Heart left ventricle (tissue), 16 donors: ENCODE measurements around the gene FOXJ1. TPM values are rescaled to one million over a fixed set of nuclear protein-coding genes. Genes with fewer than 3 reads are reported as not detected.
A peak's percentile ranks its signal among the peaks of the same experiment; 100 is the strongest.

Source experiments
- ATAC-seq, 4 donors: fragments of 200-7000 bp; cut with Tn5 transposase; one replicate each; pipeline ENCODE4 v1.9.1; 2020 to 2022; ENCODE audit warnings: moderate library complexity in 4 of 4, mild to moderate bottlenecking in 3 of 4, moderate number of reproducible peaks in 1 of 4
- DNase-seq, 5 donors: peaks; one replicate each; pipeline ENCODE4 v3.0.0-alpha.2; 2020
- H3K27ac ChIP-seq, 12 donors: fragments of 200-600 bp; sonication (generic) in 4 of 12; one replicate each; pipeline versions ENCODE4 v1.5.0 to v1.8.0; 2016 to 2022; ENCODE audit warnings: mild to moderate bottlenecking in 2 of 12
- H3K27me3 ChIP-seq, 9 donors: fragments of 200-600 bp; sonication (generic) in 2 of 9; one replicate each; pipeline versions ENCODE4 v1.5.1 to v1.8.0; 2016 to 2022; ENCODE audit warnings: mild to moderate bottlenecking in 3 of 9
- H3K36me3 ChIP-seq, 9 donors: fragments of 200-600 bp; sonication (generic) in 2 of 9; one replicate each; pipeline versions ENCODE4 v1.5.0 to v1.8.0; 2018 to 2022; ENCODE audit warnings: mild to moderate bottlenecking in 2 of 9
- H3K4me1 ChIP-seq, 12 donors: fragments of 200-600 bp; sonication (generic) in 4 of 12; one replicate each; pipeline versions ENCODE4 v1.5.0 to v1.8.0; 2016 to 2022; ENCODE audit warnings: mild to moderate bottlenecking in 3 of 12
- H3K4me3 ChIP-seq, 12 donors: fragments of 200-600 bp; sonication (generic) in 4 of 12; one replicate each; pipeline versions ENCODE4 v1.5.0 to v1.8.0; 2017 to 2022; ENCODE audit warnings: mild to moderate bottlenecking in 9 of 12, moderate library complexity in 4 of 12
- H3K9me3 ChIP-seq, 12 donors: fragments of 200-600 bp; sonication (generic) in 4 of 12; one replicate each; pipeline versions ENCODE4 v1.5.0 to v1.8.0; 2016 to 2022; ENCODE audit warnings: mild to moderate bottlenecking in 1 of 12
- POLR2A ChIP-seq, 2 donors: fragments of 450-650 bp; IDR thresholded peaks; one replicate each; pipeline ENCODE4 v1.6.1; 2017; ENCODE audit warnings: antibody characterized with exemption in 2 of 2, mild to moderate bottlenecking in 2 of 2, moderate library complexity in 2 of 2
- WGBS, 4 donors: extraction: QIAGEN DNeasy Blood & Tissue Kit in 2 of 4; methylation state at CpG; one replicate each; pipeline versions ENCODE4 v1.1.5 to v1.1.7; 2013 to 2018; 5-methylcytosine and 5-hydroxymethylcytosine counted together
- intact Hi-C, 10 donors: fragments of 100-400 bp; cut with DNase I; formaldehyde crosslinking; loops; one replicate each; pipeline versions ENCODE4 v1.11.1 to v1.14.2; 2022
- polyA plus RNA-seq, 2 donors: library from polyadenylated mRNA; stranded (reverse); fragments of 200-250 nt; gene quantifications; one replicate each; pipeline ENCODE4 v1.2.3, GENCODE V29; 2013
- total RNA-seq, 9 donors: library from RNA; depleted of rRNA in 2 of 9; stranded (reverse); fragments of >200 nt in 2 of 9; fragmentation: NEBNext Ultra II Directional in 3 of 9; extraction: Animal tissue kit (Norgen Biotek cat#: 25700) in 3 of 9; gene quantifications; one replicate each; pipeline versions ENCODE4 v1.1.0 to v1.2.4, GENCODE V29; 2016 to 2023
- TF ChIP-seq, protein P1 (sequence below), 12 donors: fragments of 200-600 bp; sonication (generic) in 4 of 12; IDR thresholded peaks; one replicate each; pipeline versions ENCODE4 v1.5.0 to v1.8.0; 2018 to 2022; ENCODE audit warnings: antibody characterized with exemption in 12 of 12, mild to moderate bottlenecking in 5 of 12
- donor health status: ischemic (EF 13 %, LVEDD 7.1; RV severe dilation, severe dysfunction).
- donor health status: healthy with polysubstance abuse.
- donor health status: DM: no; HTN: yes; CAD: no.
- donor health status: DM: no; HTN: no; CAD: no.
- donor health status: ischemic (EF 25% LVEDD 6.9; RV normal size, moderate dysfunction).
- donor health status: ischemic (EF 25% LVEDD 5.7; RV mildly dilated, moderate dysfunction).
- donor health status: healthy.
- donor health status: DM: yes; HTN: yes; CAD: no.
- donor health status: ischemic (EF 35%, LVEDD 5.7; RV mildly dilated, moderate dysfunction).
- donor health status: nonischemic (EF 11% LVEDD 7.7; RV severe dilation, severe dysfunction).
- donor health status: DM: yes; HTN: yes; CAD: no.
- donor health status: PGD.
- donor health status: ischemic (EF 29% LVEDD 5.4; RV normal size, mild dysfunction).
- donor health status: nonischemic (EF 23%, LVEDD 6.1; RV moderate dilation, normal function).

FOXJ1 gene
- total and polyA plus RNA-seq, 11 donors: not detected

DNA sequence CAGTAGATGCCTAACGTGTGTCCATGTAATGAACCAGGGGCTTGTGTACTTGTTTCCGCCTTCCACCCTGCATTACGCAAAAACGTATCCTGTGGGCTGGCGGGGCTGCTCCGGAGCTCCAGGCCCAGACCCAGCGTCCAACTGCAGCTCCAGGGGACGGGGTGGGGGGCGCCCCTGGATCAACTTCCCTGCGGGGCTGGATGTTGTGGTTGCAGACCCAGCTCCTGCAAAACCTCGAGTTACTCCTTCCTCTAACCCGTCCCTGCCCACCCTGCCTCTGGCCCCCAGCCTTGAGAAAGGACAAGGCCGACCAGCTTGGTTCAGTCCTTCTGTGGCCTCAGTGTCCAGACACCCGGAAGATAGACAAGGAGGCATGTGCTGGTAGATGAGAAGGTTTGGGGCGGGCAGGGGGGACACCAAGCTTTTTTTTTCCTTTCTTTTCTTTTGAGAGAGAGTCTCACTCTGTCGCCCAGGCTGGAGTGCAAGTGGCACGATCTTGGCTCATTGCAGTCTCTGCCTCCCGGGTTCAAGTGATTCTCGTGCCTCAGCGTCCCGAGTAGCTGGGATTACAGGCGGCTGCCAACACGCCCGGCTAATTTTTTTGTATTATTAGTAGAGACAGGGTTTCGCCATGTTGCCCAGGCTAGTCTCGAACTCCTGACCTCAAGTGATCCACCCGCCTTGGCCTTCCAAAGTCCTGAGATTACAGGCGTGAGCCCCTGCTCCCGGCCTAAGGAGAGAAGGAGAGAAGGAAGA is 36.7 kb downstream of the FOXJ1 start:
- 83 to 93% (median 89%) methylated on average over 25 to 29 of the region's 29 CpGs for WGBS, 4 donors
- Histone ChIP-seq H3K36me3 (peaks cover 0 to 27% (median 26%) of the 10 kb centered on the region in 9 donors), H3K27ac (peak overlapping the region; percentile 49 to 91 (median 78)), H3K4me3 (peak overlapping the region; percentile 48 to 97 (median 78)), H3K4me1 (peaks cover 0 to 26% (median 15%) of the 10 kb centered on the region in 12 donors), H3K27me3 (no peaks in the 10 kb centered on the region), H3K9me3 (no peaks in the 10 kb centered on the region)
- ATAC-seq: peak in 1 of 4 donors; percentile 5
- no peak for TF ChIP-seq POLR2A (IDR thresholded peaks at IDR 0.05)
- TF ChIP-seq, protein P1, sequence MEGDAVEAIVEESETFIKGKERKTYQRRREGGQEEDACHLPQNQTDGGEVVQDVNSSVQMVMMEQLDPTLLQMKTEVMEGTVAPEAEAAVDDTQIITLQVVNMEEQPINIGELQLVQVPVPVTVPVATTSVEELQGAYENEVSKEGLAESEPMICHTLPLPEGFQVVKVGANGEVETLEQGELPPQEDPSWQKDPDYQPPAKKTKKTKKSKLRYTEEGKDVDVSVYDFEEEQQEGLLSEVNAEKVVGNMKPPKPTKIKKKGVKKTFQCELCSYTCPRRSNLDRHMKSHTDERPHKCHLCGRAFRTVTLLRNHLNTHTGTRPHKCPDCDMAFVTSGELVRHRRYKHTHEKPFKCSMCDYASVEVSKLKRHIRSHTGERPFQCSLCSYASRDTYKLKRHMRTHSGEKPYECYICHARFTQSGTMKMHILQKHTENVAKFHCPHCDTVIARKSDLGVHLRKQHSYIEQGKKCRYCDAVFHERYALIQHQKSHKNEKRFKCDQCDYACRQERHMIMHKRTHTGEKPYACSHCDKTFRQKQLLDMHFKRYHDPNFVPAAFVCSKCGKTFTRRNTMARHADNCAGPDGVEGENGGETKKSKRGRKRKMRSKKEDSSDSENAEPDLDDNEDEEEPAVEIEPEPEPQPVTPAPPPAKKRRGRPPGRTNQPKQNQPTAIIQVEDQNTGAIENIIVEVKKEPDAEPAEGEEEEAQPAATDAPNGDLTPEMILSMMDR (IDR thresholded peaks at IDR 0.05): no peak
- intact Hi-C loops: no loop called here
- DNase-seq: no peak

DNA sequence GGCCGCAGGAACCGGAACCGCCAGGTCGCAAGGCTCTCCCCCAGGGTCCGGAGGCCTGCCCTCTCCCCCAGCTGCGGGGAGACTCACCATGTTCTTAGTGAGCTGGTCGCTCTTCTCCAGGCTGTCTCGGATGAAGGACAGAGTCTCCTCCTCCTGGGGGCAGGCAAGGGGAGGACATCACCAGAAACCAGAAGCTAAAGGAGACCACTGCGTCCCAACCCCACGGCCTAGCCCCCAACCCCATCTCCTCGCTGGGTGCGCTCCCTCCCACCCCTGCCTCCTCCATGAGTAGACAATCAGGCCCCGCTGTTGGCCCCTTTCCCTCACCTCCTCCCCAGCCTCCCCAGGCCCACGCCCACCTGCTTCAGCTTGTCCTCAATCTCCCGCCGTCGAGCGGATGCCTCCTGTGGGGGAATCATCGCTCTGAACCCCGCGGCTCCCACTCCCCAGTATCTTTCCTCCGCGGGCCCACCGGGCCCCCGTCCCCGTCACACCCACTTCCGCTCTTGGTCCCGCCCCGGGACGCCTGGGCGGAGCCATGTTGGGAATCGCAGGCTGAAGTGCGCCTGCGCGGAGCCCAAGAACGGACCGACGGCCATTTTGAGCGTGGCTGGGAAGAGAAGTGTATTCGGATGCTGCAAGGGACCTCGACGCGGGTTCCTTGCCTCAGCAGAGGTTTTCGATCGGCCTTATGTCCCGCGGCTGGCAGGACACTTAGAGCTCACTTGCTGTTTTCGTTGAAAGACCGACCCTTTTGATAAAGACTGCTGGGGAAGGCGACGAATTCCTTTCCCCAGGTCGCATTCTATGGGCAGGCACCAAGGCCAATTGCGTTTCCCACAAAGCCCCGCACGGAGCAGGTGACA is 37.5 kb downstream of the FOXJ1 start, which contains the start of gene EXOC7:
Gene EXOC7 (minus strand): TSS at position 514 of the 866 bp plus-strand sequence. CDS start 95 bp downstream, at position 419.
- Histone ChIP-seq H3K36me3 (peaks cover 0 to 35% (median 32%) of the 10 kb centered on the region in 9 donors), H3K4me3 (peak within 1 kb of the TSS; percentile 48 to 97 (median 78)), H3K4me1 (peaks cover 0 to 26% (median 15%) of the 10 kb centered on the region in 12 donors), H3K27me3 (no peaks in the 10 kb centered on the region), H3K9me3 (no peaks in the 10 kb centered on the region), H3K27ac (peak within 1 kb of the TSS; percentile 49 to 91 (median 78))
- TF ChIP-seq POLR2A (IDR thresholded peaks at IDR 0.05): peak in 1 of 2 donors; percentile 57
- TF ChIP-seq, protein P1 (IDR thresholded peaks at IDR 0.05): peak in 2 of 12 donors; percentile 3 to 12
- WGBS, 4 donors: 4 to 6% (median 4%) methylated on average over 35 to 55 of the region's 55 CpGs
- intact Hi-C loops: no loop called here
- DNase-seq (peak; percentile 92 to 95 (median 93)), ATAC-seq (peak; percentile 97 to 99 (median 98))

DNA sequence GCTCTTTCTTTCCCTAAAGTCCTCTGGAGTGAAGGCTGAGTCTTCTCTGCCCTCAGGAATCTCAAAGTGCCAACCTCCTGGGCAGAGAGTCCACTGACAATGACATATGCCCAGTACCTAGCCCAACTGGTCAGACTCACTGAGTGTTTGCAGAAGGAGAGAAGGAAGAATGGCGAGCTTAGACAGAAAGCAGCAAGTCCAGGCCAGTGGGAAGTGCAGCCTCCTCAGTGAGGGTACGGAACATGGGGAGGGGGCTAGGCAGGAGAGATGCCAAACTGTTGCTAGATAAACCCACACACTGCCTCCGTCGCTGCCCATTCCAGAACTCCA is 38.1 kb downstream of the FOXJ1 start:
- H3K4me1 ChIP-seq: peaks cover 0 to 26% (median 15%) of the 10 kb centered on the region in 12 donors
- peak overlapping the region; percentile 48 to 97 (median 78) for H3K4me3 ChIP-seq
- intact Hi-C loops: no loop called here
- DNase-seq (no peak), ATAC-seq (peak in 1 of 4 donors; percentile 2)
- no peaks in the 10 kb centered on the region for H3K27me3 ChIP-seq
- no peak for TF ChIP-seq POLR2A (IDR thresholded peaks at IDR 0.05)
- H3K9me3 ChIP-seq: no peaks in the 10 kb centered on the region
- peak overlapping the region in 11 of 12 donors; percentile 49 to 91 (median 82) for H3K27ac ChIP-seq
- 3 to 4% (median 3%) methylated on average over 4 of the region's 4 CpGs for WGBS, 4 donors
- H3K36me3 ChIP-seq: peaks cover 0 to 41% (median 35%) of the 10 kb centered on the region in 9 donors

DNA sequence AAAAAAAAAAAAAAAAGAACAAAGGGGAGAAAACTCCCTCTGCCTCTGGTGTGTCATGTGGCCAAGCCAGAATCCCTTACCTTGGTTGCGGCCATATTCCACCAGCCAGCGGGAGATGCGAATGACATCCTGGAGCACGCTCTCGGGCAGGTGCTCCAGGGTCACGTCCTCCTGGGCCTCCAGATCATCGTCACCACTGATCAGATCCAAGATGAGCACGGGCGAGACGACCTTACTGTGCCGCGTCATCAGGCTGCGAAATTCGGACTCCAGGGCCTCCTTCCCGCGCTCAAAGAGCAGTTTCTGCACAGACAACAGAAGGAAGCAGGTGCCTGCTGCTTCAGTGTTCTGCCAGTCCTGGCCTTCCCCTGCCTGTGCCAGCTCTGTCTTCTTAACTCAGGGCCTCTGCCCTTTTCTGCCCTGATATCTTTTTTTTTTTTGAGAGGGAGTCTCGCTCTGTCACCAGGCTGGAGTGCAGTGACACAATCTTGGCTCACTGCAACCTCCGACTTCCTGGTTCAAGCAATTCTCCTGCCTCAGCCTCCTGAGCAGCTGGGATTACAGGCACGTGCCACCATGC is 43.2 kb downstream of the FOXJ1 start:
- H3K27me3 ChIP-seq: no peaks in the 10 kb centered on the region
- ATAC-seq (peak in 1 of 4 donors; percentile 33), DNase-seq (peak in 1 of 5 donors; percentile 4)
- peaks cover 0 to 92% (median 84%) of the 10 kb centered on the region in 9 donors for H3K36me3 ChIP-seq
- TF ChIP-seq, protein P1 (IDR thresholded peaks at IDR 0.05): no peak
- no peak for TF ChIP-seq POLR2A (IDR thresholded peaks at IDR 0.05)
- intact Hi-C loops: no loop called here
- 87 to 94% (median 89%) methylated on average over 19 of the region's 19 CpGs for WGBS, 4 donors
- H3K4me3 ChIP-seq: no peak overlapping the region
- no peak overlapping the region for H3K27ac ChIP-seq
- H3K4me1 ChIP-seq: peaks cover 0 to 14% (median 7%) of the 10 kb centered on the region in 12 donors
- H3K9me3 ChIP-seq: no peaks in the 10 kb centered on the region
